Measurements from ENCODE around the gene GRM4. TPM values are rescaled to one million over a fixed set of nuclear protein-coding genes. Genes with fewer than 3 reads are reported as not detected.

Gene GRM4
- total RNA-seq, 1 donor from 2014 or later, result not detected

DNA sequence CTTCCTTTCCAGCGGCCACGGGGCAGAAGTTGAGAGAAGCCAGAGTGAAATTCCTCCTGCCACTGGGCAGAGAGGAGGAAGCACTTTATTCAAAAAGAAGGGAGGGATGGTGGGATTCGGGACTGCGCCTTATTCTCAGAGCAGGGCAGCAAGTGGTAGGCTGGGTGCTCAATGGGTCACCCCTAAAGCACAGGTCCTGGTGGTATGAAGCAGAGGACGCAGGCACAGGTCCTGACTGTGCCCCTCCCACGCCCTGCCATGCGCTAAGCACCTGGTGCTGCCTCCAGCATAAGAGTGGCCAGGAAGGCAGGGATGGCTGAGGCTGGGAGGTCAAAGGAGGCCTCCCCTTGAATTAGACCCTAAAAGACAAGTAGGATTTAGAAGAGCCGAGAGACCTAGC is 4.9 kb upstream of the GRM4 start:
- TF ChIP-seq, protein P1, sequence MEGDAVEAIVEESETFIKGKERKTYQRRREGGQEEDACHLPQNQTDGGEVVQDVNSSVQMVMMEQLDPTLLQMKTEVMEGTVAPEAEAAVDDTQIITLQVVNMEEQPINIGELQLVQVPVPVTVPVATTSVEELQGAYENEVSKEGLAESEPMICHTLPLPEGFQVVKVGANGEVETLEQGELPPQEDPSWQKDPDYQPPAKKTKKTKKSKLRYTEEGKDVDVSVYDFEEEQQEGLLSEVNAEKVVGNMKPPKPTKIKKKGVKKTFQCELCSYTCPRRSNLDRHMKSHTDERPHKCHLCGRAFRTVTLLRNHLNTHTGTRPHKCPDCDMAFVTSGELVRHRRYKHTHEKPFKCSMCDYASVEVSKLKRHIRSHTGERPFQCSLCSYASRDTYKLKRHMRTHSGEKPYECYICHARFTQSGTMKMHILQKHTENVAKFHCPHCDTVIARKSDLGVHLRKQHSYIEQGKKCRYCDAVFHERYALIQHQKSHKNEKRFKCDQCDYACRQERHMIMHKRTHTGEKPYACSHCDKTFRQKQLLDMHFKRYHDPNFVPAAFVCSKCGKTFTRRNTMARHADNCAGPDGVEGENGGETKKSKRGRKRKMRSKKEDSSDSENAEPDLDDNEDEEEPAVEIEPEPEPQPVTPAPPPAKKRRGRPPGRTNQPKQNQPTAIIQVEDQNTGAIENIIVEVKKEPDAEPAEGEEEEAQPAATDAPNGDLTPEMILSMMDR (IDR thresholded peaks at IDR 0.05), result no peak
- Histone ChIP-seq H3K27ac (no peak overlapping the region), H3K36me3 (no peaks in the 10 kb centered on the region), H3K4me3 (no peak overlapping the region), H3K27me3 (ENCODE audit: low read depth) (peaks cover 78% of the 10 kb centered on the region), H3K9me3 (no peaks in the 10 kb centered on the region), H3K4me1 (peaks cover 12% of the 10 kb centered on the region)
- DNase-seq (no peak), ATAC-seq (no peak)
- intact Hi-C loops (cut with DNase I), result no loop called here

DNA sequence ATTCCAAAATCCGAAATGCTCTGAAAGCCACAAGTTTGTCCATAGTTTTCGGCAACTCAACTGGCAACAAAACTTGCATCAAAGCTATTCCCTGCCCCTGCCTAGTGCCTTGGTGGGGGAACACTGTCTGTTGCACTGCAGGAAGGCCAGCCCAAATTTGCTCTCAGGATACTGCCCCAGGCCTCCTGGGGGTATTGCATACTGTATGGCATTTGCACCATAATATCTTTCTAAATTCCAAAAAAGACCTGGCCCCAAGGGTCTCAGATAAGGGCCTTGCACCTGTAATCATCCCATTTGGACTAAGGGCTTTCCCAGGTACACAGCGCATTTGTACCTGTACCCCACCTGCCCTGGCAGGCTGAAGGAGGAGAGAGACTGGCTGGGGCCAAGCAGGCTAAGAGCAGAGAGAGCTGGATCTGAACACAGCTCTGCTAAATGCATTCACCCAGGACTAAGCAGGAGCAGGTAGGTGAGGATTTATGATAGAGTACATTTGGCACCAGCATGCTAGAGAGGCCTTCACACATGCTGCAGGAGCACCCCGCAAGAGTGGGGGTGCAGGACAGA is 4.0 kb upstream of the GRM4 start:
- Histone ChIP-seq H3K27ac (no peak overlapping the region), H3K4me3 (no peak overlapping the region), H3K27me3 (ENCODE audit: low read depth) (peaks cover 76% of the 10 kb centered on the region), H3K4me1 (peaks cover 17% of the 10 kb centered on the region), H3K36me3 (no peaks in the 10 kb centered on the region), H3K9me3 (no peaks in the 10 kb centered on the region)
- intact Hi-C loops (cut with DNase I), result no loop called here
- no peak for DNase-seq
- ATAC-seq, result no peak
- TF ChIP-seq, protein P1 (IDR thresholded peaks at IDR 0.05), result no peak

DNA sequence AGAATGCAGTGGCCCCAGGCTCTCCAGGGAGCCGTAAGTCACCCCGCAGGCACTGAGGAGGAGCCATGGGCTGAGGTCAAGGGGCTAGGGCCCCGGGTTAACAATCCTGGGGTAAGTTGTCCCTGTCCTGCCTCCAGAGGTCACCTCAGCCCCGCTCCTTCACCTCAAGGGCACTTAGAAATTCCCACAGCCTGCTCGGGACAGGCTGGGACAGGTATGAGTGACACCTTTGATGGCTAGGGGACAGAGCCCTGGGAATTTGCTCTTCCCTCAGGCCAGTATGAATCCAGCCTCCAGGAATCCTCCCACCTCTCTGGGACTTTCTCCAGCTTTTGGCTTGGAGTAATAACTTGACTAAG is 3.5 kb upstream of the GRM4 start:
- H3K27me3 ChIP-seq (ENCODE audit: low read depth), result peaks cover 77% of the 10 kb centered on the region
- peak; percentile 13 for DNase-seq
- H3K4me1 ChIP-seq, result peaks cover 17% of the 10 kb centered on the region
- intact Hi-C loops (cut with DNase I), result no loop called here
- no peaks in the 10 kb centered on the region for H3K9me3 ChIP-seq
- no peaks in the 10 kb centered on the region for H3K36me3 ChIP-seq
- no peak overlapping the region for H3K27ac ChIP-seq
- no peak for ATAC-seq
- H3K4me3 ChIP-seq, result no peak overlapping the region
- TF ChIP-seq, protein P1 (IDR thresholded peaks at IDR 0.05), result no peak

DNA sequence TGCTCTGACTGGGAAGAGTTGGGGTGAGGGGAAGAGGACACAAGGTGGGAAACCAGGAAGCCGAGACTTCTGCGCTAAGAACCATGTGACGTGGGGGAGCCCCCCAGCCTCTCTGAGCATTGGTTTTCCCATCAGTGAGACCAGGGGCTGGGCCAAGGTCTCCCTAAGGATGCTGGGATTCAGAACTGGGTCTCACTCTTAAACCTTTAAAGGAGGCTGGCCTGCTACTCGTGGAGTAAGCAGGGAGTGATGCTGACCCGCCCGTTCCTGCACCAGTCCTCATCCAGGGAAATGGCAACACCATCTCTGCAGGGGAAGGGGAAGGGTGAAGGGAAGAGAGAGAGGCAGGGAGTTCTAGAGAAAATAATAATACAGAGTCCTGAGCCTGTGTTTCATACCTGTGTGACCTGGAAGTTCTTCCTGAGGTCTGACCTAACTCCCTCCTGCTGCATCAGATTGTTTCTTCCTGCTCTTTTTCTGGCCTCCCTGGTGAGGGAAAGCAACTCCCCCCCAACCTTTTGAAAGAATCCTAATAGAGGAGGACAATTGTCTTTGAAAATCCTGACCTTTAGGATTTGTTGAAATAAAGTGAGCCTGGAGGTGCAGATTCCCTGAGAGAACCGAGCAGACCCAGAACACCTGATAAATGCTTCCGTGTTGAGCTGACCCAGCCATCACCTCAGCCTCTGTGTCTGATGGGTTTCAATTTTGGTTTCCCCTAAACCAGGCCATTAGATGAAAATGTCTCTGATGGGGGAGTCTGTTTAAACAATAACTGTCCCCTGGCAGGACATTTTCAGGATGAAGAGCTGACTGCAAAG is 3.0 kb upstream of the GRM4 start:
- no peaks in the 10 kb centered on the region for H3K36me3 ChIP-seq
- intact Hi-C loops (cut with DNase I), result no loop called here
- TF ChIP-seq, protein P1 (IDR thresholded peaks at IDR 0.05), result no peak
- H3K4me3 ChIP-seq, result no peak overlapping the region
- peaks cover 18% of the 10 kb centered on the region for H3K4me1 ChIP-seq
- ATAC-seq, result no peak
- no peak overlapping the region for H3K27ac ChIP-seq
- peak; percentile 11 for DNase-seq
- H3K27me3 ChIP-seq (ENCODE audit: low read depth), result peaks cover 77% of the 10 kb centered on the region
- H3K9me3 ChIP-seq, result no peaks in the 10 kb centered on the region

DNA sequence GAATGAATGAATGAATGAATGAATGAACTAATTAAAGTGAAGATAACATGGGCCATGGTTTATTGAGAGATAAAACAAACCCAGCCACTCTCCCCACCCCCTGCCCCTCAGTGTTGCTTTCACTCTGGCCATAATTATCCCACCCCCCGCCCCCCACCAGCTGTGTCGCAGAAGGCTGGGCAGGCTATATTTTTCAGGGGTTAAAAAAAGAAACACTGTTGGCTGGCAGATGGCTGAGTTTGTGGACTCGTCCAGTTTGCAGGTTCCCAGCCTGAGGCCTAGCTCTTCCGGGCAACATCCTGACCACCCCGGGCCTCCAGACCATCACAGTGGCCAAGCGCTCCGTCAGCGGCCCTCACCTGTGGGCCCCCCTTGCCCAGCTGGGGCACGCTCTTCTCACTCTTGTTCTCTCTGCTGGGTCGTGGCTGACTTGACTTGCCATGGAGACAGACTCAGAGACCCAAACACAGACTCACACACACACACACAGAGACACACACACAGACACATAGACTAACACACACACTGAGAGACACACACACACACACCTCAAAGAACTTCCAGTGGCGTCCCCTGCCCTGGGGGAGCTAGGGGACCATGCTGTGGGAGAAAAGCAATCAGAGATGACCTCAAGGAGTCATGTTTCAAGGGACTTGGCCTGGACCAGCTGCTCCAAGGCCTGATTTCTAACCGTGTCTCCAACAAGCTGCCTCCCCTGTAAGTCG is 2.2 kb upstream of the GRM4 start:
- DNase-seq (peak; percentile 22), ATAC-seq (no peak)
- intact Hi-C loops (cut with DNase I), result no loop called here

More for the DNA sequence above, 2.2 kb upstream of the GRM4 start:
- TF ChIP-seq, protein P1 (IDR thresholded peaks at IDR 0.05), result no peak
- no peaks in the 10 kb centered on the region for H3K36me3 ChIP-seq
- peaks cover 25% of the 10 kb centered on the region for H3K4me1 ChIP-seq
- no peak overlapping the region for H3K4me3 ChIP-seq
- peaks cover 80% of the 10 kb centered on the region for H3K27me3 ChIP-seq (ENCODE audit: low read depth)
- no peak overlapping the region for H3K27ac ChIP-seq
- H3K9me3 ChIP-seq, result no peaks in the 10 kb centered on the region

Data from lower lobe of right lung (tissue), 2 donors.